Measurements from ENCODE around the gene TATDN2.
"Not testable (repeated sequence)": the region's sequence is repeated elsewhere in the genome, so short reads cannot be mapped to it uniquely, and the experiment has no call there.

Gene TATDN2

GRCh38 chr3:10290481-10291176 is 42.4 kb downstream of the TATDN2 start:
- H3K36me3 ChIP-seq (ENCODE audit: low read depth) = peaks cover 12% of the 10 kb centered on the region
- no peaks in the 10 kb centered on the region for H3K27me3 ChIP-seq (ENCODE audit: insufficient read depth, poor library complexity, severe bottlenecking)
- no peaks in the 10 kb centered on the region for H3K4me1 ChIP-seq (ENCODE audit: insufficient read depth, poor library complexity, severe bottlenecking)
- TF ChIP-seq CTCF (IDR thresholded peaks at IDR 0.05; ENCODE audit: poor library complexity, severe bottlenecking) = no peak
- no peaks in the 10 kb centered on the region for H3K9me3 ChIP-seq (ENCODE audit: severe bottlenecking)
- no peak overlapping the region for H3K27ac ChIP-seq (ENCODE audit: poor library complexity, severe bottlenecking)
- no peak; the same call in 2 of the 3 replicates for ATAC-seq (ENCODE audit: low read depth)
- no peak for DNase-seq (ENCODE audit: low spot score)
- H3K4me3 ChIP-seq (ENCODE audit: severe bottlenecking) = no peak overlapping the region

- Histone ChIP-seq H3K9me3 (ENCODE audit: severe bottlenecking) (no peaks in the 10 kb centered on the region), H3K4me1 (ENCODE audit: insufficient read depth, poor library complexity, severe bottlenecking) (no peaks in the 10 kb centered on the region), H3K27ac (ENCODE audit: poor library complexity, severe bottlenecking) (no peak overlapping the region), H3K4me3 (ENCODE audit: severe bottlenecking) (no peak overlapping the region), H3K36me3 (ENCODE audit: low read depth) (peaks cover 11% of the 10 kb centered on the region), H3K27me3 (ENCODE audit: insufficient read depth, poor library complexity, severe bottlenecking) (no peaks in the 10 kb centered on the region)
- no peak for ATAC-seq (ENCODE audit: low read depth)
- no peak for TF ChIP-seq CTCF (IDR thresholded peaks at IDR 0.05; ENCODE audit: poor library complexity, severe bottlenecking)
- DNase-seq (ENCODE audit: low spot score) = no peak
Observed at GRCh38 chr3:10291641-10292040, 43.4 kb downstream of the TATDN2 start.

- DNase-seq (ENCODE audit: low spot score) (no peak), ATAC-seq (ENCODE audit: low read depth) (no peak)
- TF ChIP-seq CTCF (IDR thresholded peaks at IDR 0.05; ENCODE audit: poor library complexity, severe bottlenecking) = no peak
- H3K36me3 ChIP-seq (ENCODE audit: low read depth) = peaks cover 11% of the 10 kb centered on the region
- no peaks in the 10 kb centered on the region for H3K9me3 ChIP-seq (ENCODE audit: severe bottlenecking)
- no peaks in the 10 kb centered on the region for H3K27me3 ChIP-seq (ENCODE audit: insufficient read depth, poor library complexity, severe bottlenecking)
- H3K27ac ChIP-seq (ENCODE audit: poor library complexity, severe bottlenecking) = no peak within 1 kb of the TSS
- no peaks in the 10 kb centered on the region for H3K4me1 ChIP-seq (ENCODE audit: insufficient read depth, poor library complexity, severe bottlenecking)
- H3K4me3 ChIP-seq (ENCODE audit: severe bottlenecking) = no peak within 1 kb of the TSS
Observed at GRCh38 chr3:10292505-10293419, 44.5 kb downstream of the TATDN2 start, which contains the start of gene GHRL. GHRL (minus strand) TSS chr3:10292947; CDS start chr3:10290180, 2,767 bp downstream.

- Histone ChIP-seq H3K4me1 (ENCODE audit: insufficient read depth, poor library complexity, severe bottlenecking) (no peaks in the 10 kb centered on the region), H3K27ac (ENCODE audit: poor library complexity, severe bottlenecking) (no peak overlapping the region), H3K9me3 (ENCODE audit: severe bottlenecking) (no peaks in the 10 kb centered on the region), H3K4me3 (ENCODE audit: severe bottlenecking) (no peak overlapping the region), H3K36me3 (ENCODE audit: low read depth) (peaks cover 11% of the 10 kb centered on the region), H3K27me3 (ENCODE audit: insufficient read depth, poor library complexity, severe bottlenecking) (no peaks in the 10 kb centered on the region)
- ATAC-seq (ENCODE audit: low read depth) (no peak), DNase-seq (ENCODE audit: low spot score) (no peak)
- TF ChIP-seq CTCF (IDR thresholded peaks at IDR 0.05; ENCODE audit: poor library complexity, severe bottlenecking) = no peak
Observed at GRCh38 chr3:10294030-10294586, 45.8 kb downstream of the TATDN2 start.

GRCh38 chr3:10298064-10298463 is 49.8 kb downstream of the TATDN2 start:
- DNase-seq (ENCODE audit: low spot score); H3K27ac ChIP-seq (ENCODE audit: poor library complexity, severe bottlenecking); ATAC-seq (ENCODE audit: low read depth); H3K4me1 ChIP-seq (ENCODE audit: insufficient read depth, poor library complexity, severe bottlenecking); H3K27me3 ChIP-seq (ENCODE audit: insufficient read depth, poor library complexity, severe bottlenecking); H3K9me3 ChIP-seq (ENCODE audit: severe bottlenecking); H3K4me3 ChIP-seq (ENCODE audit: severe bottlenecking): not testable (repeated sequence)
- H3K36me3 ChIP-seq (ENCODE audit: low read depth) = peaks cover 43% of the 10 kb centered on the region
